SJSA1 (cell line): Measurements from ENCODE around the gene TRIM28. TPM values are rescaled to one million over a fixed set of nuclear protein-coding genes. Genes with fewer than 3 reads are reported as not detected.
A peak's percentile ranks its signal among the peaks of the same experiment; 100 is the strongest.

ENCODE experiments used
- DNase-seq, 2 experiments: peaks; one replicate each; pipeline ENCODE4 v3.0.0-alpha.2; 2015 to 2020; ENCODE audit warnings: low spot score in 2 of 2, low read depth in 1 of 2
- H3K27ac ChIP-seq: fragments of 250-450 bp; sonication (Bioruptor Pico); 2 replicates; pipeline ENCODE4 v1.5.1; 2020; ENCODE audit warnings: mild to moderate bottlenecking, moderate library complexity
- H3K27me3 ChIP-seq: fragments of 250-450 bp; sonication (Bioruptor Pico); replicated peaks from 2 replicates; pipeline ENCODE4 v1.5.1; 2020; ENCODE audit warnings: mild to moderate bottlenecking, moderate library complexity
- H3K36me3 ChIP-seq: fragments of 250-450 bp; sonication (Bioruptor Pico); 2 replicates; pipeline ENCODE4 v1.5.1; 2020; ENCODE audit warnings: mild to moderate bottlenecking
- H3K4me1 ChIP-seq: fragments of 250-450 bp; sonication (Bioruptor Pico); replicated peaks from 2 replicates; pipeline ENCODE4 v1.6.1; 2021; ENCODE audit warnings: mild to moderate bottlenecking
- H3K4me3 ChIP-seq: fragments of 250-450 bp; sonication (Bioruptor Pico); 2 replicates; pipeline ENCODE4 v1.5.1; 2020; ENCODE audit warnings: mild to moderate bottlenecking
- H3K9me3 ChIP-seq: fragments of 250-450 bp; sonication (Bioruptor Pico); replicated peaks from 2 replicates; pipeline ENCODE4 v1.5.1; 2020; ENCODE audit warnings: mild to moderate bottlenecking
- total RNA-seq: library from RNA; depleted of rRNA; stranded (reverse); fragments of >200 nt; shearing (Covaris generic); gene quantifications from 2 replicates; pipeline ENCODE4 v1.2.3, GENCODE V29; 2014

The TRIM28 gene
- total RNA-seq, 1 experiment from 2014 or later: 432 TPM

GRCh38 chr19:58549664-58550361 is 5.9 kb downstream of the TRIM28 start:
- no peak overlapping the region for H3K4me3 ChIP-seq
- H3K36me3 ChIP-seq: peaks cover 98% of the 10 kb centered on the region
- peaks cover 3% of the 10 kb centered on the region for H3K9me3 ChIP-seq
- H3K27me3 ChIP-seq: no peaks in the 10 kb centered on the region
- no peak for DNase-seq
- no peak overlapping the region for H3K27ac ChIP-seq
- peaks cover 24% of the 10 kb centered on the region for H3K4me1 ChIP-seq

GRCh38 chr19:58550362-58551122 is 6.7 kb downstream of the TRIM28 start:
- no peak overlapping the region for H3K4me3 ChIP-seq
- H3K27ac ChIP-seq: no peak overlapping the region
- H3K36me3 ChIP-seq: peaks cover 96% of the 10 kb centered on the region
- H3K9me3 ChIP-seq: no peaks in the 10 kb centered on the region
- H3K27me3 ChIP-seq: no peaks in the 10 kb centered on the region
- DNase-seq: no peak
- H3K4me1 ChIP-seq: peaks cover 29% of the 10 kb centered on the region

GRCh38 chr19:58551123-58551497 is 7.2 kb downstream of the TRIM28 start:
- H3K27me3 ChIP-seq: no peaks in the 10 kb centered on the region
- H3K4me1 ChIP-seq: peaks cover 24% of the 10 kb centered on the region
- H3K27ac ChIP-seq: no peak overlapping the region
- no peaks in the 10 kb centered on the region for H3K9me3 ChIP-seq
- H3K36me3 ChIP-seq: peaks cover 94% of the 10 kb centered on the region
- no peak overlapping the region for H3K4me3 ChIP-seq
- no peak for DNase-seq

- Histone ChIP-seq H3K27me3 (no peaks in the 10 kb centered on the region), H3K4me1 (peaks cover 20% of the 10 kb centered on the region), H3K9me3 (no peaks in the 10 kb centered on the region), H3K27ac (no peak overlapping the region), H3K4me3 (no peak overlapping the region), H3K36me3 (peaks cover 95% of the 10 kb centered on the region)
- no peak for DNase-seq
These were observed 8.0 kb downstream of the TRIM28 start for GRCh38 chr19:58551577-58552471.

GRCh38 chr19:58552655-58553054 is 8.8 kb downstream of the TRIM28 start:
- peaks cover 93% of the 10 kb centered on the region for H3K36me3 ChIP-seq

GRCh38 chr19:58553799-58554493 is 10.1 kb downstream of the TRIM28 start:
- peak overlapping the region; percentile 65; the same call in 1 of the 2 replicates for H3K27ac ChIP-seq
- H3K4me1 ChIP-seq: peaks cover 25% of the 10 kb centered on the region
- H3K4me3 ChIP-seq: peak overlapping the region; percentile 47
- no peaks in the 10 kb centered on the region for H3K9me3 ChIP-seq
- H3K36me3 ChIP-seq: peaks cover 85% of the 10 kb centered on the region
- no peaks in the 10 kb centered on the region for H3K27me3 ChIP-seq
- peak in 1 of 2 experiments; percentile 22 for DNase-seq

More at GRCh38 chr19:58552655-58553054, 8.8 kb downstream of the TRIM28 start:
- Histone ChIP-seq H3K4me3 (no peak overlapping the region), H3K4me1 (peaks cover 25% of the 10 kb centered on the region), H3K27ac (no peak overlapping the region), H3K9me3 (no peaks in the 10 kb centered on the region), H3K27me3 (no peaks in the 10 kb centered on the region)
- no peak for DNase-seq

- H3K9me3 ChIP-seq: no peaks in the 10 kb centered on the region
- H3K4me3 ChIP-seq: peak within 1 kb of the TSS; percentile 47
- DNase-seq: peak; percentile 92 to 99
- peaks cover 28% of the 10 kb centered on the region for H3K4me1 ChIP-seq
- H3K27ac ChIP-seq: peak within 1 kb of the TSS; percentile 65
- H3K36me3 ChIP-seq: peaks cover 77% of the 10 kb centered on the region
- no peaks in the 10 kb centered on the region for H3K27me3 ChIP-seq
These were observed 10.9 kb downstream of the TRIM28 start, which contains the start of gene CHMP2A for GRCh38 chr19:58554494-58555368. Gene CHMP2A (minus strand): TSS chr19:58555105. CDS start chr19:58554212, 893 bp downstream.

GRCh38 chr19:58555369-58555885 is 11.6 kb downstream of the TRIM28 start:
- H3K4me1 ChIP-seq: peaks cover 35% of the 10 kb centered on the region
- H3K27ac ChIP-seq: peak overlapping the region; percentile 65
- peak overlapping the region; percentile 47 for H3K4me3 ChIP-seq
- no peaks in the 10 kb centered on the region for H3K27me3 ChIP-seq
- DNase-seq: no peak
- H3K9me3 ChIP-seq: no peaks in the 10 kb centered on the region
- H3K36me3 ChIP-seq: peaks cover 70% of the 10 kb centered on the region

GRCh38 chr19:58555920-58556621 is 12.2 kb downstream of the TRIM28 start:
- Histone ChIP-seq H3K4me3 (no peak overlapping the region), H3K9me3 (no peaks in the 10 kb centered on the region), H3K27me3 (no peaks in the 10 kb centered on the region), H3K4me1 (peaks cover 35% of the 10 kb centered on the region), H3K27ac (no peak overlapping the region), H3K36me3 (peaks cover 64% of the 10 kb centered on the region)
- DNase-seq: no peak

GRCh38 chr19:58556622-58557220 is 12.9 kb downstream of the TRIM28 start:
- no peak for DNase-seq
- peak overlapping the region; percentile 69 for H3K4me3 ChIP-seq
- no peaks in the 10 kb centered on the region for H3K27me3 ChIP-seq
- H3K27ac ChIP-seq: no peak overlapping the region
- peaks cover 57% of the 10 kb centered on the region for H3K36me3 ChIP-seq
- H3K4me1 ChIP-seq: peaks cover 35% of the 10 kb centered on the region
- H3K9me3 ChIP-seq: no peaks in the 10 kb centered on the region

GRCh38 chr19:58557221-58558065 is 13.6 kb downstream of the TRIM28 start:
- no peak for DNase-seq
- peaks cover 35% of the 10 kb centered on the region for H3K4me1 ChIP-seq
- no peaks in the 10 kb centered on the region for H3K9me3 ChIP-seq
- peak overlapping the region; percentile 69 for H3K4me3 ChIP-seq
- no peaks in the 10 kb centered on the region for H3K27me3 ChIP-seq
- peak overlapping the region; percentile 58 for H3K27ac ChIP-seq
- peaks cover 54% of the 10 kb centered on the region for H3K36me3 ChIP-seq
